HepG2 (cell line): Measurements from ENCODE around the gene RTP2. TPM values are rescaled to one million over a fixed set of nuclear protein-coding genes. Genes with fewer than 3 reads are reported as not detected.

Source experiments
- ASH2L ChIP-seq: fragments of 300-600, 200-600 bp; sonication (generic); IDR thresholded peaks from 2 replicates; pipeline ENCODE4 v1.7.0; 2017; ENCODE audit warnings: low read depth, mild to moderate bottlenecking, moderate library complexity, mixed read lengths, low read length; ENCODE audit not compliant: insufficient read length
- DMAP1 ChIP-seq: IDR thresholded peaks from 2 replicates; pipeline ENCODE4 v1.6.1; 2016
- DNMT3B ChIP-seq: conservative IDR thresholded peaks from 2 replicates; pipeline ENCODE4 v1.6.1; 2016; ENCODE audit warnings: missing biosample characterization, control low read depth
- ERF ChIP-seq: IDR thresholded peaks from 2 replicates; pipeline ENCODE4 v1.6.1; 2018; ENCODE audit warnings: missing biosample characterization, missing genetic modification reagents
- HNRNPLL ChIP-seq: fragments of 200-400 bp; formaldehyde crosslinking; IDR thresholded peaks from 2 replicates; pipeline ENCODE4 v1.6.1; 2017; ENCODE audit warnings: mild to moderate bottlenecking, low read depth, low read length; ENCODE audit not compliant: poor library complexity, severe bottlenecking
- KAT7 ChIP-seq: IDR thresholded peaks from 2 replicates; pipeline ENCODE4 v1.6.1; 2018; ENCODE audit warnings: borderline replicate concordance, missing compliant biosample characterization
- MAFF ChIP-seq: IDR thresholded peaks from 2 replicates; pipeline ENCODE4 v1.6.1; 2011; ENCODE audit warnings: low read depth, low read length, improper control_type of control experiment
- MAFK ChIP-seq, 2 experiments: IDR thresholded peaks in 1 of 2; conservative IDR thresholded peaks in 1 of 2; 2 replicates each; pipeline ENCODE4 v1.6.1; 2011; ENCODE audit warnings: improper control_type of control experiment in 2 of 2, low read length in 2 of 2
- MEIS2 ChIP-seq: sonication (generic); formaldehyde crosslinking; IDR thresholded peaks from 2 replicates; pipeline ENCODE4 v1.9.0; 2021; ENCODE audit warnings: mild to moderate bottlenecking, missing genetic modification reagents
- MYC ChIP-seq: sonication (generic); formaldehyde crosslinking; IDR thresholded peaks from 2 replicates; pipeline ENCODE4 v1.9.0; 2021; ENCODE audit warnings: missing genetic modification reagents, borderline replicate concordance
- NCOR1 ChIP-seq: fragments of 200-600 bp; sonication (generic); IDR thresholded peaks from 2 replicates; pipeline ENCODE4 v1.7.0; 2017; ENCODE audit warnings: antibody characterized with exemption, low read length, borderline replicate concordance
- RNF2 ChIP-seq: fragments of 450-650 bp; conservative IDR thresholded peaks from 2 replicates; pipeline ENCODE4 v1.6.1; 2016; ENCODE audit warnings: low read depth
- SCMH1 ChIP-seq: sonication (generic); formaldehyde crosslinking; IDR thresholded peaks from 2 replicates; pipeline ENCODE4 v1.9.0; 2021; ENCODE audit warnings: missing genetic modification reagents, mild to moderate bottlenecking, borderline replicate concordance
- SMAD1 ChIP-seq: sonication (generic); formaldehyde crosslinking; IDR thresholded peaks from 2 replicates; pipeline ENCODE4 v1.4.0; 2020; ENCODE audit warnings: missing genetic modification reagents, low read depth, mild to moderate bottlenecking, borderline replicate concordance
- SNAI1 ChIP-seq: sonication (generic); formaldehyde crosslinking; IDR thresholded peaks from 2 replicates; pipeline ENCODE4 v1.5.0; 2020; ENCODE audit warnings: mild to moderate bottlenecking, missing genetic modification reagents, borderline replicate concordance
- TBL1XR1 ChIP-seq: fragments of 150-350 bp; IDR thresholded peaks from 2 replicates; pipeline ENCODE4 v1.6.1; 2014; ENCODE audit warnings: borderline replicate concordance, low read length; ENCODE audit not compliant: partially characterized antibody
- ZMYM3 ChIP-seq: sonication (generic); formaldehyde crosslinking; IDR thresholded peaks from 2 replicates; pipeline ENCODE4 v1.5.1; 2020; ENCODE audit warnings: mild to moderate bottlenecking, missing genetic modification reagents
- ZNF180 ChIP-seq: sonication (generic); formaldehyde crosslinking; IDR thresholded peaks from 2 replicates; pipeline ENCODE4 v1.4.0; 2020; ENCODE audit warnings: low read depth, missing genetic modification reagents, borderline replicate concordance
- ZNF207 ChIP-seq: fragments of 450-650 bp; IDR thresholded peaks from 2 replicates; pipeline ENCODE4 v1.6.1; 2016; ENCODE audit warnings: antibody characterized with exemption, borderline replicate concordance
- ZNF343 ChIP-seq: sonication (generic); formaldehyde crosslinking; IDR thresholded peaks from 2 replicates; pipeline ENCODE4 v1.4.0; 2020; ENCODE audit warnings: mild to moderate bottlenecking, missing genetic modification reagents
- polyA plus RNA-seq, 8 experiments: library from polyadenylated mRNA; depleted of rRNA in 3 of 8; stranded (reverse) in 7 of 8; unstranded in 1 of 8; fragments of >200 nt; fragmentation: Illumina TruSeq in 4 of 8; extraction: Trizol in 4 of 8; gene quantifications; 2 replicates each; pipeline versions ENCODE4 v1.2.1 to v1.2.3, GENCODE V29; 2011 to 2016; ENCODE audit warnings: low read depth in 4 of 8, missing spikeins in 1 of 8, mixed read lengths in 1 of 8; ENCODE audit not compliant: insufficient read depth in 1 of 8
- total RNA-seq, 5 experiments: library from RNA; depleted of rRNA; stranded (reverse); fragments of >200 nt; fragmentation: Illumina TruSeq; extraction: Trizol; gene quantifications; 2 replicates each; pipeline ENCODE4 v1.2.3, GENCODE V29; 2016; ENCODE audit warnings: low read depth in 1 of 5
- TF ChIP-seq, protein P1 (sequence below): sonication (generic); formaldehyde crosslinking; conservative IDR thresholded peaks from 2 replicates; pipeline ENCODE4 v1.5.0; 2020; ENCODE audit warnings: missing genetic modification reagents
- TF ChIP-seq, protein P2 (sequence below): sonication (generic); formaldehyde crosslinking; IDR thresholded peaks from 2 replicates; pipeline ENCODE4 v1.4.0; 2020; ENCODE audit warnings: mild to moderate bottlenecking, missing genetic modification reagents
- TF ChIP-seq, protein P3 (sequence below): sonication (generic); formaldehyde crosslinking; conservative IDR thresholded peaks from 2 replicates; pipeline ENCODE4 v1.4.0; 2020; ENCODE audit warnings: missing genetic modification reagents
- TF ChIP-seq, protein P4 (sequence below): sonication (generic); formaldehyde crosslinking; IDR thresholded peaks from 2 replicates; pipeline ENCODE4 v1.9.0; 2022; ENCODE audit warnings: low read depth, missing genetic modification reagents

Gene RTP2
- total and polyA plus RNA-seq, 2 of the 13 experiments (the other 11 are each of a cell fraction or from before 2014, with no cell fraction given): not detected

DNA sequence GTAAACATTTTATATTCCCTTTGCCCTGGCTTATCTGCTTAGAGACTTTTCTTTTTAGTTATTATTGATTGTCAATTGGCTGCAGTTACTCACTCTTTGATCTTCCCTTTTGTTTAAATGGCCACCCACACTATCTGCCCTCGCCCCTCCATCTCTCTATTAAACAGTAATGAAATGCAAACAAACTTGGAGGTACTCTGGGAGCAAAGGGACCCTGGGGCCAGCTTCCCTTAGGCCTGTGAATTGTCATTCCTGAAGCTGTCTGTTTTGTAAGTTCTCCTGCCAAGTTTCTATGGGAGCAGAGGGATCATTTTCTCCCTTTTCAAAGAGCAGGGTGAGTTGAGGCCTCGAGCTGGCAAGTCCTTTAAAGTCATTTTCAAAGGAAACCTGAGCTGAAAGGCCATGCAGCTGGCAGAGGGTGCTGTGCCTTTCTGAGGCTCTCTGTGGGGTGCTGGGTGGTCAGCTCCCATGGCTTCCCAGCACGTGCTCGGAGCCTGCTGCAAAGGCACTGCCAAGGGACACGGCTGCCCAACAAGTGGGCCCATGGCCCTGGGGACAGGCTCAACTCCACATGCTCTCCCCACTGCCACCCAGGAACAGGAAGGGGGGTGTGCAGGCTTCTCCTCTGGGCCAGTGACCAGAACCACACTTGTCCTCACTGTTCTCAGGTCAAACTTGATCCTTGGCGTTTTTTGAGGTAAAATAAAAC is 17.4 kb upstream of the RTP2 start (continued):
- no peak for TF ChIP-seq ZNF207
- TF ChIP-seq MAFK (conservative IDR thresholded peaks at IDR 0.05 in 1 of 2, IDR thresholded peaks at IDR 0.05 in 1 of 2; ENCODE audit: low read length in 2 of 2): no peak
- TF ChIP-seq ASH2L: peak; percentile 23
- no peak for TF ChIP-seq RNF2
- no peak for TF ChIP-seq SNAI1 (CRISPR knock-in tag)
- peak; percentile 79; the same call in 1 of the 2 replicates for TF ChIP-seq NCOR1
- peak; percentile 90 for TF ChIP-seq MYC
- TF ChIP-seq TBL1XR1: no peak
- TF ChIP-seq, protein P1, sequence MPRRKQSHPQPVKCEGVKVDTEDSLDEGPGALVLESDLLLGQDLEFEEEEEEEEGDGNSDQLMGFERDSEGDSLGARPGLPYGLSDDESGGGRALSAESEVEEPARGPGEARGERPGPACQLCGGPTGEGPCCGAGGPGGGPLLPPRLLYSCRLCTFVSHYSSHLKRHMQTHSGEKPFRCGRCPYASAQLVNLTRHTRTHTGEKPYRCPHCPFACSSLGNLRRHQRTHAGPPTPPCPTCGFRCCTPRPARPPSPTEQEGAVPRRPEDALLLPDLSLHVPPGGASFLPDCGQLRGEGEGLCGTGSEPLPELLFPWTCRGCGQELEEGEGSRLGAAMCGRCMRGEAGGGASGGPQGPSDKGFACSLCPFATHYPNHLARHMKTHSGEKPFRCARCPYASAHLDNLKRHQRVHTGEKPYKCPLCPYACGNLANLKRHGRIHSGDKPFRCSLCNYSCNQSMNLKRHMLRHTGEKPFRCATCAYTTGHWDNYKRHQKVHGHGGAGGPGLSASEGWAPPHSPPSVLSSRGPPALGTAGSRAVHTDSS (CRISPR knock-in tag): no peak
- TF ChIP-seq, protein P2, sequence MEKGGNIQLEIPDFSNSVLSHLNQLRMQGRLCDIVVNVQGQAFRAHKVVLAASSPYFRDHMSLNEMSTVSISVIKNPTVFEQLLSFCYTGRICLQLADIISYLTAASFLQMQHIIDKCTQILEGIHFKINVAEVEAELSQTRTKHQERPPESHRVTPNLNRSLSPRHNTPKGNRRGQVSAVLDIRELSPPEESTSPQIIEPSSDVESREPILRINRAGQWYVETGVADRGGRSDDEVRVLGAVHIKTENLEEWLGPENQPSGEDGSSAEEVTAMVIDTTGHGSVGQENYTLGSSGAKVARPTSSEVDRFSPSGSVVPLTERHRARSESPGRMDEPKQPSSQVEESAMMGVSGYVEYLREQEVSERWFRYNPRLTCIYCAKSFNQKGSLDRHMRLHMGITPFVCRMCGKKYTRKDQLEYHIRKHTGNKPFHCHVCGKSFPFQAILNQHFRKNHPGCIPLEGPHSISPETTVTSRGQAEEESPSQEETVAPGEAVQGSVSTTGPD (CRISPR knock-in tag): no peak
- TF ChIP-seq ERF (CRISPR knock-in tag): no peak
- TF ChIP-seq ZNF180 (CRISPR knock-in tag): no peak
- TF ChIP-seq DMAP1 (CRISPR knock-in tag): no peak; the same call in 1 of the 2 replicates
- TF ChIP-seq, protein P3, sequence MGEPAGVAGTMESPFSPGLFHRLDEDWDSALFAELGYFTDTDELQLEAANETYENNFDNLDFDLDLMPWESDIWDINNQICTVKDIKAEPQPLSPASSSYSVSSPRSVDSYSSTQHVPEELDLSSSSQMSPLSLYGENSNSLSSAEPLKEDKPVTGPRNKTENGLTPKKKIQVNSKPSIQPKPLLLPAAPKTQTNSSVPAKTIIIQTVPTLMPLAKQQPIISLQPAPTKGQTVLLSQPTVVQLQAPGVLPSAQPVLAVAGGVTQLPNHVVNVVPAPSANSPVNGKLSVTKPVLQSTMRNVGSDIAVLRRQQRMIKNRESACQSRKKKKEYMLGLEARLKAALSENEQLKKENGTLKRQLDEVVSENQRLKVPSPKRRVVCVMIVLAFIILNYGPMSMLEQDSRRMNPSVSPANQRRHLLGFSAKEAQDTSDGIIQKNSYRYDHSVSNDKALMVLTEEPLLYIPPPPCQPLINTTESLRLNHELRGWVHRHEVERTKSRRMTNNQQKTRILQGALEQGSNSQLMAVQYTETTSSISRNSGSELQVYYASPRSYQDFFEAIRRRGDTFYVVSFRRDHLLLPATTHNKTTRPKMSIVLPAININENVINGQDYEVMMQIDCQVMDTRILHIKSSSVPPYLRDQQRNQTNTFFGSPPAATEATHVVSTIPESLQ (CRISPR knock-in tag): no peak
- peak; percentile 90; the same call in 1 of the 2 replicates for TF ChIP-seq DNMT3B (CRISPR knock-in tag)
- TF ChIP-seq HNRNPLL: no peak
- TF ChIP-seq MEIS2 (CRISPR knock-in tag): peak; percentile 59; the same call in 1 of the 2 replicates
- TF ChIP-seq SCMH1 (CRISPR knock-in tag): no peak
- TF ChIP-seq KAT7 (CRISPR knock-in tag): no peak
- TF ChIP-seq ZNF343: no peak
- TF ChIP-seq SMAD1 (CRISPR knock-in tag): no peak
- no peak for TF ChIP-seq MAFF
- TF ChIP-seq, protein P4, sequence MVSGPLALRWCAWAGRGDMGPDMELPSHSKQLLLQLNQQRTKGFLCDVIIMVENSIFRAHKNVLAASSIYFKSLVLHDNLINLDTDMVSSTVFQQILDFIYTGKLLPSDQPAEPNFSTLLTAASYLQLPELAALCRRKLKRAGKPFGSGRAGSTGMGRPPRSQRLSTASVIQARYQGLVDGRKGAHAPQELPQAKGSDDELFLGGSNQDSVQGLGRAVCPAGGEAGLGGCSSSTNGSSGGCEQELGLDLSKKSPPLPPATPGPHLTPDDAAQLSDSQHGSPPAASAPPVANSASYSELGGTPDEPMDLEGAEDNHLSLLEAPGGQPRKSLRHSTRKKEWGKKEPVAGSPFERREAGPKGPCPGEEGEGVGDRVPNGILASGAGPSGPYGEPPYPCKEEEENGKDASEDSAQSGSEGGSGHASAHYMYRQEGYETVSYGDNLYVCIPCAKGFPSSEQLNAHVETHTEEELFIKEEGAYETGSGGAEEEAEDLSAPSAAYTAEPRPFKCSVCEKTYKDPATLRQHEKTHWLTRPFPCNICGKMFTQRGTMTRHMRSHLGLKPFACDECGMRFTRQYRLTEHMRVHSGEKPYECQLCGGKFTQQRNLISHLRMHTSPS (CRISPR knock-in tag): peak; percentile 89
- TF ChIP-seq ZMYM3: peak; percentile 37; the same call in 1 of the 2 replicates
